GM12878 (cell line): ENCODE data around the gene SFMBT1. TPM values are rescaled to one million over a fixed set of nuclear protein-coding genes. Genes with fewer than 3 reads are reported as not detected.

ENCODE experiments used
- ATAC-seq: fragments of 200-7000 bp; cut with Tn5 transposase; 3 replicates; pipeline ENCODE4 v1.9.1; 2020; ENCODE audit warnings: mild to moderate bottlenecking, moderate library complexity
- BruUV-seq: library from RNA; stranded (reverse); fragments of 400-500 nt; replicated peaks from 2 replicates; lab custom pipeline; 2021; lab: Mats Ljungman, UMichigan
- CTCF ChIA-PET: fragments of 300-600 bp; sonication (Branson Sonifier 250); formaldehyde crosslinking; extraction: SDS; loops from one replicate; lab custom pipeline; 2021; ENCODE audit warnings: inconsistent platforms; lab: Yijun Ruan, JAX
- POLR2A ChIA-PET: fragments of 350-600 bp; formaldehyde crosslinking; extraction: SDS; loops from one replicate; lab custom pipeline; 2021; ENCODE audit warnings: inconsistent platforms; lab: Charles Lee
- RAD21 ChIA-PET: fragments of 300-600 bp; sonication (Branson Sonifier 250); formaldehyde crosslinking; loops from one replicate; lab custom pipeline; 2023; ENCODE audit warnings: antibody characterized with exemption; ENCODE audit not compliant: unreplicated experiment; lab: Charles Lee
- SMC1A ChIA-PET: fragments of 300-600 bp; sonication (Branson Sonifier 250); formaldehyde crosslinking; loops from one replicate; lab custom pipeline; 2023; ENCODE audit not compliant: unreplicated experiment, uncharacterized antibody; lab: Charles Lee
- DNase-seq: peaks from one replicate; pipeline ENCODE4 v3.0.0-alpha.2; 2011; ENCODE audit warnings: low read depth, low spot score
- FAIRE-seq: peaks from 3 replicates; lab custom pipeline; 2011; peaks lifted over from hg19 to GRCh38; lab: Jason Lieb, UNC
- H2AFZ ChIP-seq: 2 replicates; pipeline ENCODE4 v1.6.0; 2011; ENCODE audit warnings: low read depth, low read length, control low read depth; ENCODE audit not compliant: control insufficient read depth
- H3K27ac ChIP-seq: 2 replicates; pipeline ENCODE4 v1.5.1; 2011; ENCODE audit warnings: control low read depth; ENCODE audit not compliant: control insufficient read depth, insufficient read depth
- H3K27me3 ChIP-seq, 2 experiments: replicated peaks in 1 of 2; 2 replicates each; pipeline versions ENCODE4 v1.6.0 to v1.6.1; 2011; ENCODE audit warnings: low read length in 1 of 2; ENCODE audit not compliant: control insufficient read depth in 2 of 2, insufficient read depth in 2 of 2
- H3K36me3 ChIP-seq, 2 experiments: 2 replicates each; pipeline ENCODE4 v1.5.1; 2011; ENCODE audit warnings: low read length in 1 of 2; ENCODE audit not compliant: control insufficient read depth in 2 of 2, insufficient read depth in 2 of 2
- H3K4me1 ChIP-seq: 2 replicates; pipeline ENCODE4 v1.6.1; 2011; ENCODE audit warnings: mild to moderate bottlenecking, low read length, moderate library complexity, mixed read lengths; ENCODE audit not compliant: control insufficient read depth, insufficient read depth
- H3K4me2 ChIP-seq: 2 replicates; pipeline ENCODE4 v1.6.0; 2011; ENCODE audit warnings: control low read depth; ENCODE audit not compliant: control insufficient read depth, insufficient read depth
- H3K4me3 ChIP-seq: fragments of 200-600 bp; sonication (generic); 2 replicates; pipeline ENCODE4 v1.5.1; 2016
- H3K79me2 ChIP-seq: 2 replicates; pipeline ENCODE4 v1.6.0; 2011; ENCODE audit warnings: low read length; ENCODE audit not compliant: control insufficient read depth, insufficient read depth
- H3K9ac ChIP-seq: 2 replicates; pipeline ENCODE4 v1.8.0; 2011; ENCODE audit warnings: low read length, control low read depth, mixed read lengths; ENCODE audit not compliant: control insufficient read depth, insufficient read depth
- H3K9me3 ChIP-seq: replicated peaks from 3 replicates; pipeline ENCODE4 v1.5.1; 2011; ENCODE audit warnings: mild to moderate bottlenecking, low read length; ENCODE audit not compliant: control insufficient read depth, insufficient read depth
- H4K20me1 ChIP-seq: 2 replicates; pipeline ENCODE4 v1.6.0; 2011; ENCODE audit not compliant: control insufficient read depth, insufficient read depth
- BHLHE40 ChIP-seq, 2 experiments: fragments of 450-650 bp in 1 of 2; IDR thresholded peaks; 2 replicates each; pipeline ENCODE4 v1.6.1; 2011 to 2017; ENCODE audit warnings: low read depth in 2 of 2, borderline replicate concordance in 1 of 2, improper control_type of control experiment in 1 of 2, low read length in 1 of 2, mild to moderate bottlenecking in 1 of 2
- CREB1 ChIP-seq: IDR thresholded peaks from 2 replicates; pipeline ENCODE4 v1.6.1; 2012; ENCODE audit warnings: low read depth, mild to moderate bottlenecking, inconsistent platforms
- EED ChIP-seq: sonication (generic); IDR thresholded peaks from 2 replicates; pipeline ENCODE4 v1.6.1; 2016; ENCODE audit warnings: antibody characterized with exemption, low read depth
- HDAC6 ChIP-seq: fragments of 200-600 bp; sonication (generic); IDR thresholded peaks from one replicate; pipeline ENCODE4 v1.8.0; 2017; ENCODE audit warnings: antibody characterized with exemption; ENCODE audit not compliant: unreplicated experiment
- IRF4 ChIP-seq: IDR thresholded peaks from 2 replicates; pipeline ENCODE4 v1.6.1; 2011; ENCODE audit warnings: low read depth, low read length
- JUNB ChIP-seq: IDR thresholded peaks from 2 replicates; pipeline ENCODE4 v1.6.1; 2016; ENCODE audit warnings: antibody characterized with exemption, mild to moderate bottlenecking
- KAT2A ChIP-seq: conservative IDR thresholded peaks from 2 replicates; pipeline ENCODE4 v1.6.1; 2011; ENCODE audit warnings: low read depth, low read length; ENCODE audit not compliant: control insufficient read depth
- MYB ChIP-seq: fragments of 150-350 bp; IDR thresholded peaks from 2 replicates; pipeline ENCODE4 v1.6.1; 2014; ENCODE audit warnings: mild to moderate bottlenecking, low read depth, low read length, borderline replicate concordance
- NFYB ChIP-seq: IDR thresholded peaks from 2 replicates; pipeline ENCODE4 v1.6.1; 2011; ENCODE audit warnings: low read depth, mild to moderate bottlenecking, low read length, improper control_type of control experiment, moderate library complexity; ENCODE audit not compliant: insufficient read depth
- PBX3 ChIP-seq: IDR thresholded peaks from 2 replicates; pipeline ENCODE4 v1.6.1; 2011; ENCODE audit warnings: mild to moderate bottlenecking, low read depth, low read length, moderate library complexity; ENCODE audit not compliant: insufficient replicate concordance
- PML ChIP-seq: IDR thresholded peaks from 2 replicates; pipeline ENCODE4 v1.6.1; 2012; ENCODE audit warnings: low read length, inconsistent platforms
- POU2F2 ChIP-seq: IDR thresholded peaks from 3 replicates; pipeline ENCODE4 v1.6.1; 2011; ENCODE audit warnings: low read depth, mild to moderate bottlenecking, low read length, borderline replicate concordance
- RFX5 ChIP-seq: IDR thresholded peaks from 2 replicates; pipeline ENCODE4 v1.6.1; 2011; ENCODE audit warnings: low read depth, low read length, improper control_type of control experiment
- RUNX3 ChIP-seq: IDR thresholded peaks from 2 replicates; pipeline ENCODE4 v1.6.1; 2012; ENCODE audit warnings: low read length, inconsistent platforms
- SRF ChIP-seq, 2 experiments: IDR thresholded peaks; 2 replicates each; pipeline ENCODE4 v1.6.1; 2011; ENCODE audit warnings: low read depth in 2 of 2, low read length in 2 of 2, mild to moderate bottlenecking in 1 of 2, moderate library complexity in 1 of 2
- TARDBP ChIP-seq: IDR thresholded peaks from 2 replicates; pipeline ENCODE4 v1.6.1; 2016; ENCODE audit warnings: borderline replicate concordance
- USF1 ChIP-seq: IDR thresholded peaks from 2 replicates; pipeline ENCODE4 v1.6.1; 2011; ENCODE audit warnings: borderline replicate concordance, low read depth, mild to moderate bottlenecking, moderate library complexity, mixed read lengths, low read length; ENCODE audit not compliant: insufficient read depth; ENCODE audit errors: extremely low read length
- ZZZ3 ChIP-seq: IDR thresholded peaks from 2 replicates; pipeline ENCODE4 v1.6.1; 2011; ENCODE audit warnings: low read depth; ENCODE audit not compliant: control insufficient read depth, insufficient read length
- WGBS: methylation state at CpG from one replicate; pipeline ENCODE4 v1.1.6; 2016; ENCODE audit warnings: low lambda C conversion rate; ENCODE audit not compliant: insufficient replicate concordance, insufficient coverage; ENCODE audit errors: missing lambda C conversion rate; 5-methylcytosine and 5-hydroxymethylcytosine counted together
- in situ Hi-C: fragments of 300-500 bp; cut with MboI; formaldehyde crosslinking; loops from 9 replicates; pipeline ENCODE4 v1.14.3; 2018; ENCODE audit warnings: mixed read lengths
- intact Hi-C: fragments of 100-400 bp; cut with micrococcal nuclease; formaldehyde crosslinking; loops from one replicate; pipeline ENCODE4 v1.14.2; 2022; ENCODE audit not compliant: unreplicated experiment
- polyA plus RNA-seq, 11 experiments: library from polyadenylated mRNA; depleted of rRNA in 4 of 11; unstranded in 6 of 11; stranded (reverse) in 5 of 11; fragments of >200 nt; fragmentation: Nextera tagmentation in 4 of 11; fragmentation: Illumina TruSeq in 1 of 11; extraction: Ambion mirVana in 4 of 11; extraction: Trizol in 1 of 11; gene quantifications; 1 replicate in 1 of 11; 2 replicates in 10 of 11; pipeline versions ENCODE4 v1.2.1 to v1.2.3, GENCODE V29; 2011 to 2016; ENCODE audit warnings: inconsistent platforms in 2 of 11, missing spikeins in 2 of 11, low read depth in 1 of 11
- total RNA-seq, 4 experiments: library from RNA; depleted of rRNA in 3 of 4; stranded (reverse); fragments of >200 nt in 3 of 4; fragmentation: Illumina TruSeq in 1 of 4; extraction: Trizol in 1 of 4; gene quantifications; 2 replicates each; pipeline versions ENCODE4 v1.2.1 to v1.2.3, GENCODE V29; 2013 to 2021

The SFMBT1 gene
- total and polyA plus RNA-seq, 10 of the 15 experiments (the other 5 are each of a cell fraction or from before 2014, with no cell fraction given), result 3.2 to 19.5 (median 11.4) TPM

- H3K4me1 ChIP-seq, result no peaks in the 10 kb centered on the region
- ChIA-PET CTCF (no interaction called here), SMC1A (no interaction called here), POLR2A (no interaction called here), RAD21 (no interaction called here)
- WGBS, result 83% methylated on average over 12 of the region's 12 CpGs
- FAIRE-seq (no peak), ATAC-seq (no peak), DNase-seq (no peak)
- H3K4me3 ChIP-seq, result no peak overlapping the region
- intact Hi-C loops (no loop called here), in situ Hi-C loops (no loop called here)
- H3K27me3 ChIP-seq, result no peaks in the 10 kb centered on the region
- H4K20me1 ChIP-seq, result no peaks in the 10 kb centered on the region
- H3K9ac ChIP-seq, result no peak overlapping the region
- no peak overlapping the region for H3K27ac ChIP-seq
- no peaks in the 10 kb centered on the region for H3K79me2 ChIP-seq
- H2AFZ ChIP-seq, result no peak overlapping the region
- H3K9me3 ChIP-seq, result no peaks in the 10 kb centered on the region
- H3K36me3 ChIP-seq, result peaks cover under 1 to 4% of the 10 kb centered on the region in 2 experiments
- H3K4me2 ChIP-seq, result no peak overlapping the region
- BruUV-seq, result no TSS peak
- TF ChIP-seq PBX3 (no peak), POU2F2 (no peak), HDAC6 (no peak), PML (no peak), EED (no peak), KAT2A (no peak), TARDBP (no peak), RFX5 (no peak), BHLHE40 (IDR thresholded peaks at IDR 0.05; ENCODE audit: borderline replicate concordance in 1 of 2, low read depth in 2 of 2, low read length in 1 of 2) (no peak), RUNX3 (no peak), CREB1 (no peak), ZZZ3 (no peak), JUNB (no peak), NFYB (no peak), USF1 (no peak), IRF4 (no peak), SRF (IDR thresholded peaks at IDR 0.05; ENCODE audit: low read depth in 2 of 2, low read length in 2 of 2) (no peak), MYB (no peak)
Observed at GRCh38 chr3:53084310-53085001, 38.6 kb upstream of the SFMBT1 start.
